ENCODE measurements around the gene SMYD4. TPM values are rescaled to one million over a fixed set of nuclear protein-coding genes. Genes with fewer than 3 reads are reported as not detected.
A peak's percentile ranks its signal among the peaks of the same experiment; 100 is the strongest.
"Not testable (repeated sequence)": the region's sequence is repeated elsewhere in the genome, so short reads cannot be mapped to it uniquely, and the experiment has no call there.

The SMYD4 gene
- total RNA-seq, 2 donors from 2014 or later = 8.0 to 14.7 TPM

DNA sequence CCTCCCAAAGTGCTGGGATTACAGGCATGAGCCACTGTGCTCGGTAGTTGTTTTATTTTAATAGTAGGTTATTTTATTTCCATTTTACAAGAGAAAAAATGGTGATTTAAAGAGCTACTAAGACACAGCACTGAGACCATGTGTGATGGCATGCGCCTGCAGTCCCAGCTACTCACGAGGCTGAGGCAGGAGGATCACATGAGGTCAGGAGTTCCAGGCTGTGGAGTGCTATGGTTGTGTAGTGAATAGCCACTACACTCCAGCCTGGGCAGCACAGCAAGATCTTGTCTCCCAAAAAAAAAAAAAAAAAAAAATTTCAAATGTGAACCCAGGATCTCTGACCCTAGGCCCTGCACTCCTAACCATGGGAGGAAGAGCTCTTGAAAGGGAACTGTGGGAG lies 64.1 kb downstream of the SMYD4 start:
- no peak for TF ChIP-seq CTCF (IDR thresholded peaks at IDR 0.05)
- H3K27me3 ChIP-seq = no peaks in the 10 kb centered on the region
- intact Hi-C loops (cut with DNase I) = no loop called here
- no peaks in the 10 kb centered on the region for H3K36me3 ChIP-seq
- DNase-seq = no peak
- H3K4me1 ChIP-seq = peaks cover 7% of the 10 kb centered on the region
- H3K9me3 ChIP-seq = no peaks in the 10 kb centered on the region
- H3K9ac ChIP-seq (ENCODE audit: low read depth in 2 of 2, low read length in 2 of 2) = no peak overlapping the region
- H3K27ac ChIP-seq = no peak overlapping the region
- no peak overlapping the region for H3K4me3 ChIP-seq

- H3K9ac ChIP-seq (ENCODE audit: low read depth in 2 of 2, low read length in 2 of 2); H3K36me3 ChIP-seq; H3K4me3 ChIP-seq; H3K27me3 ChIP-seq; DNase-seq; H3K9me3 ChIP-seq; intact Hi-C loops (cut with DNase I); H3K4me1 ChIP-seq: not testable (repeated sequence)
- peak overlapping the region; percentile 69 for H3K27ac ChIP-seq
These were observed 65.0 kb downstream of the SMYD4 start for GRCh38 chr17:1764705-1765104.

GRCh38 chr17:1764284-1764683 lies 65.4 kb downstream of the SMYD4 start:
- no peaks in the 10 kb centered on the region for H3K27me3 ChIP-seq
- H3K4me1 ChIP-seq = peaks cover 7% of the 10 kb centered on the region
- H3K9ac ChIP-seq (ENCODE audit: low read depth in 2 of 2, low read length in 2 of 2) = peak overlapping the region in 1 of 2 donors; percentile 19
- intact Hi-C loops (cut with DNase I) = no loop called here
- H3K36me3 ChIP-seq = no peaks in the 10 kb centered on the region
- H3K9me3 ChIP-seq = no peaks in the 10 kb centered on the region
- H3K27ac ChIP-seq = peak overlapping the region; percentile 69
- peak; percentile 65 for DNase-seq
- H3K4me3 ChIP-seq = no peak overlapping the region
- TF ChIP-seq CTCF (IDR thresholded peaks at IDR 0.05) = no peak

GRCh38 chr17:1762901-1763898 lies 66.5 kb downstream of the SMYD4 start:
- no peak overlapping the region for H3K4me3 ChIP-seq
- no peaks in the 10 kb centered on the region for H3K27me3 ChIP-seq
- no peak for TF ChIP-seq CTCF (IDR thresholded peaks at IDR 0.05)
- no peak for DNase-seq
- peak overlapping the region; percentile 69 for H3K27ac ChIP-seq
- intact Hi-C loops (cut with DNase I) = no loop called here
- peak overlapping the region; percentile 19 to 30 for H3K9ac ChIP-seq (ENCODE audit: low read depth in 2 of 2, low read length in 2 of 2)
- no peaks in the 10 kb centered on the region for H3K36me3 ChIP-seq
- H3K9me3 ChIP-seq = no peaks in the 10 kb centered on the region
- H3K4me1 ChIP-seq = peaks cover 7% of the 10 kb centered on the region

DNA sequence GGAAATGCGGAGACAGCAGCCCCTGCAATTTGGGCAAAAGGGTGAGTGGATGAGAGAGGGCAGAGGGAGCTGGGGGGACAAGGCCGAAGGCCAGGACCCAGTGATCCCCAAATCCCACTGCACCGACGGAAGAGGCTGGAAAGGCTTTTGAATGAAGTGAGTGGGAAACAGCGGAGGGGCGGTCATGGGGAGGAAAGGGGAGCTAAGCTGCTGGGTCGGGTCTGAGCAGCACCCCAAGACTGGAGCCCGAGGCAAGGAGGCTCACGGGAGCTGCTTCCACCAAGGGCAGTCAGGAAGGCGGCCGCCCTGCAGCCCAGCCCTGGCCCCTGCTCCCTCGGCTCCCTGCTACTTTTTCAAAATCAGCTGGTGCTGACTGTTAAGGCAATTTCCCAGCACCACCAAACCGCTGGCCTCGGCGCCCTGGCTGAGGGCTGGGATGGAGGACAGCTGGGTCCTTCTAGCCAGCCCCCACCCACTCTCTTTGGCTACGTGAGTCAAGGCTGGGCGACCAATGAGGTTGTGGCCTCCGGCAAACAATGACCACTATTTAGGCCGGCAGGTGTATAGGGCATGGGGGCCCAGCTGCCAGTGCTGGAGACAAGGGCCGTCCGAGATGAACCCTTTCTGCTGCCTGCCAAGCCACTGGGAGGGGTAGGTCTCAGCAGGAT lies 67.3 kb downstream of the SMYD4 start:
- TF ChIP-seq CTCF (IDR thresholded peaks at IDR 0.05) = no peak
- Histone ChIP-seq H3K36me3 (no peaks in the 10 kb centered on the region), H3K4me1 (peaks cover 7% of the 10 kb centered on the region), H3K9me3 (no peaks in the 10 kb centered on the region), H3K27me3 (no peaks in the 10 kb centered on the region), H3K27ac (peak overlapping the region; percentile 69), H3K4me3 (no peak overlapping the region), H3K9ac (ENCODE audit: low read depth in 2 of 2, low read length in 2 of 2) (peak overlapping the region; percentile 32 to 40)
- intact Hi-C loops (cut with DNase I) = no loop called here
- DNase-seq = no peak
